Measurements from ENCODE around the gene LNX2.

- TF ChIP-seq EZH2 (IDR thresholded peaks at IDR 0.05; ENCODE audit: borderline replicate concordance, low read depth, low read length, poor library complexity, severe bottlenecking) (no peak), CTCF (conservative IDR thresholded peaks at IDR 0.05; ENCODE audit: low read depth, low read length) (no peak)
Observed at GRCh38 chr13:27535546-27535945, 84.8 kb downstream of the LNX2 start.

Measured in A673 (cell line).